K562 (cell line): Measurements from ENCODE around the gene CCDC171. TPM values are rescaled to one million over a fixed set of nuclear protein-coding genes. Genes with fewer than 3 reads are reported as not detected.

Experiments used
- ATAC-seq: fragments of 200-7000 bp; cut with Tn5 transposase; 3 replicates; pipeline ENCODE4 v1.9.1; 2020; ENCODE audit warnings: moderate library complexity
- BruUV-seq: library from RNA; stranded (reverse); fragments of 400-500 nt; replicated peaks from 2 replicates; lab custom pipeline; 2021; lab: Mats Ljungman, UMichigan
- CTCF ChIA-PET: fragments of 300-600 bp; formaldehyde crosslinking; extraction: SDS; loops from one replicate; lab custom pipeline; 2021; ENCODE audit warnings: low intra/inter-chr PET ratio; lab: Yijun Ruan, JAX
- POLR2A ChIA-PET: fragments of 300-600, 350-650 bp; sonication (Branson Sonifier 250); formaldehyde crosslinking; extraction: SDS; loops from one replicate; lab custom pipeline; 2021; ENCODE audit warnings: antibody characterized with exemption, inconsistent platforms; lab: Yijun Ruan, JAX
- DNase-seq, 4 experiments: peaks; one replicate each; pipeline versions ENCODE4 v3.0.0 to v3.0.0-alpha.2; 2011 to 2018; ENCODE audit warnings: low spot score in 3 of 4, mixed read lengths in 3 of 4; ENCODE audit errors: extremely low read depth in 1 of 4
- FAIRE-seq: peaks from 2 replicates; lab custom pipeline; 2011; peaks lifted over from hg19 to GRCh38; lab: Jason Lieb, UNC
- H2AFZ ChIP-seq: 2 replicates; pipeline ENCODE4 v1.6.0; 2011; ENCODE audit warnings: low read depth, low read length, control low read depth, inconsistent platforms
- H3K27ac ChIP-seq: fragments of 200-600 bp; 3 replicates; pipeline ENCODE4 v1.8.0; 2011; ENCODE audit warnings: low read depth, mild to moderate bottlenecking, control low read depth, inconsistent platforms, low read length, moderate library complexity, mixed read lengths; ENCODE audit errors: extremely low read depth
- H3K27me3 ChIP-seq, 2 experiments: fragments of 300-600 bp in 1 of 2; 2 replicates in 1 of 2; 3 replicates in 1 of 2; pipeline versions ENCODE4 v1.6.0 to v1.8.0; 2011; ENCODE audit warnings: inconsistent platforms in 2 of 2, low read length in 2 of 2, mild to moderate bottlenecking in 1 of 2, mixed read lengths in 1 of 2, moderate library complexity in 1 of 2; ENCODE audit not compliant: control insufficient read depth in 2 of 2, insufficient read depth in 2 of 2
- H3K36me3 ChIP-seq: fragments of 300-600 bp; 3 replicates; pipeline ENCODE4 v1.8.0; 2011; ENCODE audit warnings: mild to moderate bottlenecking, low read length, inconsistent platforms; ENCODE audit not compliant: control insufficient read depth, insufficient read depth
- H3K4me1 ChIP-seq, 2 experiments: fragments of 200-600 bp in 1 of 2; replicated peaks in 1 of 2; 2 replicates in 1 of 2; 3 replicates in 1 of 2; pipeline versions ENCODE4 v1.5.1 to v1.8.0; 2011; ENCODE audit warnings: inconsistent platforms in 2 of 2, low read length in 2 of 2, mild to moderate bottlenecking in 1 of 2, mixed read lengths in 1 of 2, moderate library complexity in 1 of 2; ENCODE audit not compliant: control insufficient read depth in 2 of 2, insufficient read depth in 2 of 2
- H3K4me2 ChIP-seq: 2 replicates; pipeline ENCODE4 v1.6.1; 2011; ENCODE audit warnings: low read length, control low read depth, inconsistent platforms, mixed read lengths; ENCODE audit not compliant: insufficient read depth
- H3K4me3 ChIP-seq: fragments of 200-600 bp; sonication (generic), shearing (Covaris generic); 2 replicates; pipeline ENCODE4 v1.5.1; 2016; ENCODE audit warnings: control low read depth, inconsistent platforms
- H3K79me2 ChIP-seq: fragments of 200-600 bp; 3 replicates; pipeline ENCODE4 v1.8.0; 2011; ENCODE audit warnings: low read length, inconsistent platforms; ENCODE audit not compliant: control insufficient read depth, insufficient read depth
- H3K9ac ChIP-seq, 2 experiments: 2 replicates each; pipeline versions ENCODE4 v1.6.0 to v1.6.1; 2011; ENCODE audit warnings: low read depth in 2 of 2, low read length in 2 of 2, control low read depth in 1 of 2, inconsistent platforms in 1 of 2, mild to moderate bottlenecking in 1 of 2, mixed read lengths in 1 of 2; ENCODE audit not compliant: insufficient read depth in 1 of 2
- H3K9me1 ChIP-seq: one replicate; pipeline ENCODE4 v1.6.0; 2011; ENCODE audit warnings: inconsistent platforms, mild to moderate bottlenecking, low read length, moderate library complexity; ENCODE audit not compliant: control insufficient read depth, insufficient read depth
- H3K9me3 ChIP-seq: replicated peaks from 2 replicates; pipeline ENCODE4 v1.5.1; 2011; ENCODE audit warnings: low read depth, low read length, inconsistent platforms; ENCODE audit not compliant: control insufficient read depth, insufficient read depth
- H4K20me1 ChIP-seq: replicated peaks from 2 replicates; pipeline ENCODE4 v1.6.1; 2011; ENCODE audit warnings: low read length, inconsistent platforms, mixed read lengths; ENCODE audit not compliant: control insufficient read depth, insufficient read depth
- BRCA1 ChIP-seq, 2 experiments: fragments of 450-650 bp in 1 of 2; sonication (generic) in 1 of 2; formaldehyde crosslinking in 1 of 2; IDR thresholded peaks; 2 replicates each; pipeline versions ENCODE4 v1.5.0 to v1.6.1; 2017 to 2020; ENCODE audit warnings: mild to moderate bottlenecking in 1 of 2, missing genetic modification reagents in 1 of 2
- FOXJ3 ChIP-seq: sonication (generic); formaldehyde crosslinking; IDR thresholded peaks from 2 replicates; pipeline ENCODE4 v1.4.0; 2020; ENCODE audit warnings: mild to moderate bottlenecking, missing genetic modification reagents
- HMGN3 ChIP-seq: IDR thresholded peaks from 2 replicates; pipeline ENCODE4 v1.6.1; 2011; ENCODE audit warnings: borderline replicate concordance, low read depth, mild to moderate bottlenecking, mixed read lengths, low read length; ENCODE audit not compliant: insufficient read length; ENCODE audit errors: extremely low read depth
- JUN ChIP-seq, 2 experiments: sonication (generic) in 1 of 2; formaldehyde crosslinking in 1 of 2; IDR thresholded peaks; 2 replicates each; pipeline versions ENCODE4 v1.6.1 to v1.8.0; 2012 to 2022; ENCODE audit warnings: borderline replicate concordance in 2 of 2, mild to moderate bottlenecking in 2 of 2, improper control_type of control experiment in 1 of 2, low read depth in 1 of 2, low read length in 1 of 2, missing genetic modification reagents in 1 of 2
- KAT2B ChIP-seq: IDR thresholded peaks from one replicate; pipeline ENCODE4 v1.6.1; 2012; ENCODE audit warnings: low read depth, mild to moderate bottlenecking, control low read depth, inconsistent platforms, low read length, moderate library complexity
- MAFG ChIP-seq: fragments of 450-650 bp; conservative IDR thresholded peaks from 2 replicates; pipeline ENCODE4 v1.6.1; 2016; ENCODE audit warnings: missing genetic modification characterization, missing compliant biosample characterization
- RAD51 ChIP-seq: fragments of 450-650 bp; IDR thresholded peaks from 2 replicates; pipeline ENCODE4 v1.7.1; 2016; ENCODE audit warnings: low read depth, mild to moderate bottlenecking, borderline replicate concordance
- RHOXF2B ChIP-seq: fragments of 250-450 bp; sonication (Bioruptor Pico); conservative IDR thresholded peaks from 2 replicates; pipeline ENCODE4 v1.5.1; 2021
- SRSF9 ChIP-seq: fragments of 200-400 bp; formaldehyde crosslinking; IDR thresholded peaks from 2 replicates; pipeline ENCODE4 v1.6.1; 2017; ENCODE audit warnings: low read depth, low read length, borderline replicate concordance
- STAG1 ChIP-seq: sonication (generic); formaldehyde crosslinking; IDR thresholded peaks from 2 replicates; pipeline ENCODE4 v1.5.0; 2020; ENCODE audit warnings: missing genetic modification reagents, borderline replicate concordance
- STAT5A ChIP-seq: IDR thresholded peaks from 2 replicates; pipeline ENCODE4 v1.6.1; 2012; ENCODE audit warnings: low read length, inconsistent platforms, borderline replicate concordance
- ZNF212 ChIP-seq: fragments of 450-650 bp; formaldehyde crosslinking; IDR thresholded peaks from 2 replicates; pipeline ENCODE4 v1.4.0; 2020; ENCODE audit warnings: mild to moderate bottlenecking
- ZNF263 ChIP-seq: sonication (generic); formaldehyde crosslinking; IDR thresholded peaks from 2 replicates; pipeline ENCODE4 v1.8.0; 2022; ENCODE audit warnings: mild to moderate bottlenecking, missing genetic modification reagents, borderline replicate concordance
- in situ Hi-C: fragments of 300-500 bp; cut with MboI; formaldehyde crosslinking; loops from 4 replicates; pipeline ENCODE4 v1.15.0; 2018; ENCODE audit warnings: inconsistent platforms, mixed read lengths
- intact Hi-C: fragments of 100-400 bp; cut with micrococcal nuclease; formaldehyde crosslinking; loops from 2 replicates; pipeline ENCODE4 v1.14.2; 2022
- polyA plus RNA-seq, 8 experiments: library from polyadenylated mRNA; depleted of rRNA in 4 of 8; stranded (reverse) in 5 of 8; unstranded in 3 of 8; fragments of >200 nt; fragmentation: Nextera tagmentation in 2 of 8; fragmentation: Illumina TruSeq in 1 of 8; extraction: Ambion mirVana in 2 of 8; extraction: Trizol in 1 of 8; gene quantifications; 2 replicates each; pipeline versions ENCODE4 v1.2.1 to v1.2.3, GENCODE V29; 2011 to 2014; ENCODE audit warnings: inconsistent platforms in 1 of 8, missing spikeins in 1 of 8
- total RNA-seq, 7 experiments: library from RNA; depleted of rRNA in 6 of 7; stranded (reverse); fragments of >200 nt in 6 of 7; fragmentation: Illumina TruSeq in 2 of 7; extraction: Trizol in 2 of 7; gene quantifications; 2 replicates each; pipeline versions ENCODE4 v1.2.1 to v1.2.3, GENCODE V29; 2011 to 2021; ENCODE audit warnings: low replicate concordance in 1 of 7
- TF ChIP-seq, protein P1 (sequence below): fragments of 450-650 bp; IDR thresholded peaks from 2 replicates; pipeline ENCODE4 v1.6.1; 2016; ENCODE audit warnings: missing biosample characterization, missing genetic modification characterization
- TF ChIP-seq, protein P2 (sequence below), 3 experiments: IDR thresholded peaks in 2 of 3; conservative IDR thresholded peaks in 1 of 3; 2 replicates each; pipeline ENCODE4 v1.5.1; 2011 to 2012; ENCODE audit warnings: low read length in 3 of 3, mild to moderate bottlenecking in 3 of 3, control low read depth in 2 of 3, improper control_type of control experiment in 1 of 3, inconsistent platforms in 1 of 3, low read depth in 1 of 3, mixed read lengths in 1 of 3, moderate library complexity in 1 of 3; ENCODE audit not compliant: insufficient read depth in 2 of 3
- TF ChIP-seq, protein P3 (sequence below): fragments of 450-650 bp; IDR thresholded peaks from one replicate; pipeline ENCODE4 v1.6.1; 2018; ENCODE audit warnings: mild to moderate bottlenecking, moderate library complexity; ENCODE audit not compliant: partially characterized antibody
- TF ChIP-seq, protein P4 (sequence below), 2 experiments: IDR thresholded peaks; 2 replicates each; pipeline ENCODE4 v1.6.1; 2011; ENCODE audit warnings: borderline replicate concordance in 1 of 2, control low read depth in 1 of 2, low read depth in 1 of 2, low read length in 1 of 2, mild to moderate bottlenecking in 1 of 2, mixed read lengths in 1 of 2, moderate library complexity in 1 of 2; ENCODE audit not compliant: insufficient read depth in 1 of 2, insufficient read length in 1 of 2, poor library complexity in 1 of 2, severe bottlenecking in 1 of 2; ENCODE audit errors: extremely low read depth in 1 of 2

CCDC171 gene
- total and polyA plus RNA-seq, 9 of the 15 experiments (the other 6 are each of a cell fraction or from before 2014, with no cell fraction given), result 0.08 to 3.8 (median 0.27) TPM

- BruUV-seq, result no TSS peak
- in situ Hi-C loops (no loop called here), intact Hi-C loops (no loop called here)
- Histone ChIP-seq H2AFZ (no peak overlapping the region), H3K36me3 (no peaks in the 10 kb centered on the region), H3K9ac (no peak overlapping the region), H3K9me1 (no peaks in the 10 kb centered on the region), H3K4me2 (no peak overlapping the region), H3K79me2 (no peaks in the 10 kb centered on the region), H4K20me1 (no peaks in the 10 kb centered on the region), H3K4me1 (no peaks in the 10 kb centered on the region), H3K27ac (no peak overlapping the region), H3K27me3 (no peaks in the 10 kb centered on the region), H3K4me3 (no peak overlapping the region), H3K9me3 (no peaks in the 10 kb centered on the region)
- ChIA-PET POLR2A (interaction anchor here (0.7 kb wide), 1 partner anchor 1160 kb away, joined by 3 read pairs; no protein-coding TSS in a partner anchor), CTCF (no interaction called here)
- FAIRE-seq (no peak), DNase-seq (no peak), ATAC-seq (no peak)
- no peak for TF ChIP-seq STAT5A
- no peak for TF ChIP-seq ZNF263
- TF ChIP-seq, protein P1, sequence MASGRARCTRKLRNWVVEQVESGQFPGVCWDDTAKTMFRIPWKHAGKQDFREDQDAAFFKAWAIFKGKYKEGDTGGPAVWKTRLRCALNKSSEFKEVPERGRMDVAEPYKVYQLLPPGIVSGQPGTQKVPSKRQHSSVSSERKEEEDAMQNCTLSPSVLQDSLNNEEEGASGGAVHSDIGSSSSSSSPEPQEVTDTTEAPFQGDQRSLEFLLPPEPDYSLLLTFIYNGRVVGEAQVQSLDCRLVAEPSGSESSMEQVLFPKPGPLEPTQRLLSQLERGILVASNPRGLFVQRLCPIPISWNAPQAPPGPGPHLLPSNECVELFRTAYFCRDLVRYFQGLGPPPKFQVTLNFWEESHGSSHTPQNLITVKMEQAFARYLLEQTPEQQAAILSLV, result no peak
- TF ChIP-seq JUN (IDR thresholded peaks at IDR 0.05; ENCODE audit: borderline replicate concordance, low read depth, low read length), result no peak
- TF ChIP-seq JUN (CRISPR knock-in tag; IDR thresholded peaks at IDR 0.05; ENCODE audit: borderline replicate concordance), result no peak
- no peak for TF ChIP-seq ZNF212 (CRISPR knock-in tag)
- no peak for TF ChIP-seq HMGN3
- no peak for TF ChIP-seq RHOXF2B (CRISPR knock-in tag)
- TF ChIP-seq FOXJ3 (CRISPR knock-in tag), result no peak
- TF ChIP-seq MAFG (tag), result no peak
- no peak for TF ChIP-seq SRSF9
- TF ChIP-seq, protein P2, sequence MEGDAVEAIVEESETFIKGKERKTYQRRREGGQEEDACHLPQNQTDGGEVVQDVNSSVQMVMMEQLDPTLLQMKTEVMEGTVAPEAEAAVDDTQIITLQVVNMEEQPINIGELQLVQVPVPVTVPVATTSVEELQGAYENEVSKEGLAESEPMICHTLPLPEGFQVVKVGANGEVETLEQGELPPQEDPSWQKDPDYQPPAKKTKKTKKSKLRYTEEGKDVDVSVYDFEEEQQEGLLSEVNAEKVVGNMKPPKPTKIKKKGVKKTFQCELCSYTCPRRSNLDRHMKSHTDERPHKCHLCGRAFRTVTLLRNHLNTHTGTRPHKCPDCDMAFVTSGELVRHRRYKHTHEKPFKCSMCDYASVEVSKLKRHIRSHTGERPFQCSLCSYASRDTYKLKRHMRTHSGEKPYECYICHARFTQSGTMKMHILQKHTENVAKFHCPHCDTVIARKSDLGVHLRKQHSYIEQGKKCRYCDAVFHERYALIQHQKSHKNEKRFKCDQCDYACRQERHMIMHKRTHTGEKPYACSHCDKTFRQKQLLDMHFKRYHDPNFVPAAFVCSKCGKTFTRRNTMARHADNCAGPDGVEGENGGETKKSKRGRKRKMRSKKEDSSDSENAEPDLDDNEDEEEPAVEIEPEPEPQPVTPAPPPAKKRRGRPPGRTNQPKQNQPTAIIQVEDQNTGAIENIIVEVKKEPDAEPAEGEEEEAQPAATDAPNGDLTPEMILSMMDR (IDR thresholded peaks at IDR 0.05 in 2 of 3, conservative IDR thresholded peaks at IDR 0.05 in 1 of 3; ENCODE audit: insufficient read depth in 2 of 3, low read depth in 1 of 3, low read length in 3 of 3), result no peak
- TF ChIP-seq, protein P3, sequence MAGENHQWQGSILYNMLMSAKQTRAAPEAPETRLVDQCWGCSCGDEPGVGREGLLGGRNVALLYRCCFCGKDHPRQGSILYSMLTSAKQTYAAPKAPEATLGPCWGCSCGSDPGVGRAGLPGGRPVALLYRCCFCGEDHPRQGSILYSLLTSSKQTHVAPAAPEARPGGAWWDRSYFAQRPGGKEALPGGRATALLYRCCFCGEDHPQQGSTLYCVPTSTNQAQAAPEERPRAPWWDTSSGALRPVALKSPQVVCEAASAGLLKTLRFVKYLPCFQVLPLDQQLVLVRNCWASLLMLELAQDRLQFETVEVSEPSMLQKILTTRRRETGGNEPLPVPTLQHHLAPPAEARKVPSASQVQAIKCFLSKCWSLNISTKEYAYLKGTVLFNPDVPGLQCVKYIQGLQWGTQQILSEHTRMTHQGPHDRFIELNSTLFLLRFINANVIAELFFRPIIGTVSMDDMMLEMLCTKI, result no peak
- TF ChIP-seq STAG1 (CRISPR knock-in tag), result no peak
- no peak for TF ChIP-seq KAT2B
- TF ChIP-seq, protein P4, sequence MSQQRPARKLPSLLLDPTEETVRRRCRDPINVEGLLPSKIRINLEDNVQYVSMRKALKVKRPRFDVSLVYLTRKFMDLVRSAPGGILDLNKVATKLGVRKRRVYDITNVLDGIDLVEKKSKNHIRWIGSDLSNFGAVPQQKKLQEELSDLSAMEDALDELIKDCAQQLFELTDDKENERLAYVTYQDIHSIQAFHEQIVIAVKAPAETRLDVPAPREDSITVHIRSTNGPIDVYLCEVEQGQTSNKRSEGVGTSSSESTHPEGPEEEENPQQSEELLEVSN (IDR thresholded peaks at IDR 0.05; ENCODE audit: borderline replicate concordance in 1 of 2, extremely low read depth in 1 of 2, insufficient read depth in 1 of 2, insufficient read length in 1 of 2, low read depth in 1 of 2, low read length in 1 of 2, poor library complexity in 1 of 2, severe bottlenecking in 1 of 2), result no peak
- TF ChIP-seq BRCA1 (IDR thresholded peaks at IDR 0.05), result no peak
- TF ChIP-seq BRCA1 (CRISPR knock-in tag; IDR thresholded peaks at IDR 0.05), result no peak
- TF ChIP-seq RAD51, result no peak
These were observed 140.9 kb downstream of the CCDC171 start for GRCh38 chr9:15693701-15694100.
